Neutrophil (primary cell): ENCODE measurements around the gene CPNE4.

Experiments
- H3K27ac ChIP-seq: fragments of 200-600 bp; sonication (generic); 2 replicates; pipeline ENCODE4 v1.5.1; 2016; ENCODE audit warnings: mild to moderate bottlenecking, moderate library complexity
- H3K27me3 ChIP-seq: fragments of 200-600 bp; sonication (generic); 2 replicates; pipeline ENCODE4 v1.6.0; 2016; ENCODE audit warnings: mild to moderate bottlenecking
- H3K36me3 ChIP-seq: fragments of 200-600 bp; sonication (generic); 2 replicates; pipeline ENCODE4 v1.5.1; 2017
- H3K4me1 ChIP-seq, 2 experiments: fragments of 200-600 bp in 1 of 2; sonication (generic) in 1 of 2; 1 replicate in 1 of 2; 2 replicates in 1 of 2; pipeline versions ENCODE4 v1.5.1 to v1.6.1; 2013 to 2016; ENCODE audit warnings: low read depth in 1 of 2, low read length in 1 of 2, mild to moderate bottlenecking in 1 of 2, moderate library complexity in 1 of 2; ENCODE audit not compliant: control insufficient read depth in 1 of 2, insufficient read depth in 1 of 2
- H3K4me3 ChIP-seq, 2 experiments: fragments of 200-600 bp in 1 of 2; sonication (generic) in 1 of 2; 1 replicate in 1 of 2; 2 replicates in 1 of 2; pipeline ENCODE4 v1.5.1; 2013 to 2016; ENCODE audit warnings: low read depth in 1 of 2, low read length in 1 of 2, mild to moderate bottlenecking in 1 of 2, moderate library complexity in 1 of 2
- H3K9me3 ChIP-seq: fragments of 200-600 bp; sonication (generic); 2 replicates; pipeline ENCODE4 v1.5.1; 2016
- TF ChIP-seq, protein P1 (sequence below): fragments of 200-600 bp; sonication (generic); IDR thresholded peaks from 2 replicates; pipeline ENCODE4 v1.5.1; 2016; ENCODE audit warnings: antibody characterized with exemption

The CPNE4 gene

GRCh38 chr3:132033471-132033870 lies 1.3 kb downstream of the CPNE4 start:
- H3K4me1 ChIP-seq = peaks cover 15 to 22% of the 10 kb centered on the region in 2 experiments
- no peak overlapping the region for H3K4me3 ChIP-seq
- TF ChIP-seq, protein P1, sequence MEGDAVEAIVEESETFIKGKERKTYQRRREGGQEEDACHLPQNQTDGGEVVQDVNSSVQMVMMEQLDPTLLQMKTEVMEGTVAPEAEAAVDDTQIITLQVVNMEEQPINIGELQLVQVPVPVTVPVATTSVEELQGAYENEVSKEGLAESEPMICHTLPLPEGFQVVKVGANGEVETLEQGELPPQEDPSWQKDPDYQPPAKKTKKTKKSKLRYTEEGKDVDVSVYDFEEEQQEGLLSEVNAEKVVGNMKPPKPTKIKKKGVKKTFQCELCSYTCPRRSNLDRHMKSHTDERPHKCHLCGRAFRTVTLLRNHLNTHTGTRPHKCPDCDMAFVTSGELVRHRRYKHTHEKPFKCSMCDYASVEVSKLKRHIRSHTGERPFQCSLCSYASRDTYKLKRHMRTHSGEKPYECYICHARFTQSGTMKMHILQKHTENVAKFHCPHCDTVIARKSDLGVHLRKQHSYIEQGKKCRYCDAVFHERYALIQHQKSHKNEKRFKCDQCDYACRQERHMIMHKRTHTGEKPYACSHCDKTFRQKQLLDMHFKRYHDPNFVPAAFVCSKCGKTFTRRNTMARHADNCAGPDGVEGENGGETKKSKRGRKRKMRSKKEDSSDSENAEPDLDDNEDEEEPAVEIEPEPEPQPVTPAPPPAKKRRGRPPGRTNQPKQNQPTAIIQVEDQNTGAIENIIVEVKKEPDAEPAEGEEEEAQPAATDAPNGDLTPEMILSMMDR = no peak
- no peaks in the 10 kb centered on the region for H3K36me3 ChIP-seq
- no peaks in the 10 kb centered on the region for H3K9me3 ChIP-seq
- no peak overlapping the region for H3K27ac ChIP-seq
- peaks cover 94% of the 10 kb centered on the region for H3K27me3 ChIP-seq

DNA sequence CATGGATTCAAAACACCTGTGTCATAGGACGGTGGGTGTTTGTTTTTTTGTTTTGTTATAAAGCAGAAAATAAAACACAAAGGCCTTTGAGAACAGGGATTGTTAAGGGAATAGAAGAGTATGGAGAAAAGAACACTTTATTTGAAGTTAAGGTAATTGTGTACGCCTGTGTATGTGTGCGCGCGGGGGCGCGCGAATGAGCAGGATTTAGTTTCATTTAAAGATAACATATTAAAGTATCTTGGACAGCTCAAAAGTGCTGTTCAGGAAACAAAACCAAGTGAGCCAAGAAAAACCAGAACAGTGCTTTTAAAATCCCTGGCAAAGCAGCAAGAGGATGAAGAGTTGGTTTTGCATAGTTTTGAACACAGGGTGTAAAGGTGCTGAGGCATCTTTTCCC lies 1.9 kb downstream of the CPNE4 start:
- H3K27ac ChIP-seq = no peak overlapping the region
- H3K4me1 ChIP-seq = peaks cover 15 to 22% of the 10 kb centered on the region in 2 experiments
- peaks cover 89% of the 10 kb centered on the region for H3K27me3 ChIP-seq
- H3K9me3 ChIP-seq = no peaks in the 10 kb centered on the region
- H3K36me3 ChIP-seq = no peaks in the 10 kb centered on the region
- TF ChIP-seq, protein P1 = no peak
- H3K4me3 ChIP-seq = no peak overlapping the region

DNA sequence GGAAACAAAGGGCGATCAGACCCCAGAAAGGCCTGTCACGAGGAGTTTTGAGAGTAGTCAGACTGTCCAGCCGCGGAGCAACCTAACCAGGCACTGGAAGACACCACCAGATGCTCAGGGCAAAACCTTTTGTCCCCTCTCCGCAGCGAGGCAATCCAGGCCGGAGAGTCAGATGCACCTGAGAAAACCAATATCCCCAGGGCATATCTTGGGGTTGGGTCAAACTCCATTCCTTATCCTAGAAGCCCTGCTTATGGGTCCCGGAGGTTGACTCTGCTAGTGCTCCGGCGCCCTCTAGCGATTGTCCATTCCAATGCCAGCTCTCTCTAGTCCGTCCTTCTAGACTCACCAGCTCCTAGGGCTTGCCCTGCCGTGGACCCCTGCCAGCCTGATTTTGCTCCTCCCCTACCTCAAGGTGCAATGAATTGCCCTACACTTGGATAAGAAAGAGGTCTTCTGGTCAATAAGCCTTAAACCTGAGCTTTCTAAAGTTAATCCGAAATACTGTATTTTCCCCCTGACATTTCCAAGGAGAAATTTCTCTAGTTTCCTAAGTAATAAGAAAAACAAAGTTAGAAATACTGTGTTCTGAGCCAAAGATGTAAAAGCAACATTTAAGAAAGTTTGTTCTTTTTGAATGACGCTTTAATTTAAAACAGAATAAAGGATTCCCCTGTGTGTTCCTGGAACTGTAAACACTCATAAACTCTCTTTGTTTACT lies 5.5 kb downstream of the CPNE4 start:
- Histone ChIP-seq H3K4me1 (peaks cover 9 to 19% of the 10 kb centered on the region in 2 experiments), H3K36me3 (no peaks in the 10 kb centered on the region), H3K9me3 (no peaks in the 10 kb centered on the region), H3K27ac (no peak overlapping the region), H3K4me3 (no peak overlapping the region), H3K27me3 (peaks cover 72% of the 10 kb centered on the region)
- TF ChIP-seq, protein P1 = peak; percentile 39

GRCh38 chr3:132022914-132023313 lies 11.9 kb downstream of the CPNE4 start:
- no peaks in the 10 kb centered on the region for H3K9me3 ChIP-seq
- H3K36me3 ChIP-seq = no peaks in the 10 kb centered on the region
- no peak overlapping the region for H3K4me3 ChIP-seq
- TF ChIP-seq, protein P1 = no peak
- peaks cover 81% of the 10 kb centered on the region for H3K27me3 ChIP-seq
- H3K27ac ChIP-seq = no peak overlapping the region
- H3K4me1 ChIP-seq = peaks cover 0 to 5% of the 10 kb centered on the region in 2 experiments

DNA sequence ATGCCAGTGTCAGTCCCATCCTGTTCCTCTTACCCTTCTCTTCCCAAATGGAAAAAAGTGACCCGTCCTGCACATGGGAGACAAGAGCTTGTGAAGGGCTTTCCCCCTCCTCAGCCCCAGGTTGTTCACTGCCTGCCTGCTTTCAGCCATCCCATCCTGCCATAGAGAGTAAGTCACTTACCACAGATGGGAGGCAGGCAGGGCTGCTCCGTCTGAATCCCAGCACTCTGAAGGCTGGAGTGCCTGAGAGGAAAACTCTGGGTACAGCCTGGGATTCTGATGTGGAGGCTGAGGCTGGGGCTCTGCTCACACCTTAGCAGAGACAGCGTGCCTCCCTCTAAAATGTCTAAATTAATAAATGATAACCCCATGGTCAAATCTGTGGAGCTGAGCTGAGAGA lies 14.8 kb downstream of the CPNE4 start:
- peaks cover 97% of the 10 kb centered on the region for H3K27me3 ChIP-seq
- TF ChIP-seq, protein P1 = no peak
- H3K27ac ChIP-seq = no peak overlapping the region

More for the DNA sequence above, 14.8 kb downstream of the CPNE4 start:
- H3K4me3 ChIP-seq = no peak overlapping the region
- no peaks in the 10 kb centered on the region for H3K9me3 ChIP-seq
- H3K4me1 ChIP-seq = no peaks in the 10 kb centered on the region
- H3K36me3 ChIP-seq = no peaks in the 10 kb centered on the region
